ENCODE data around the gene ROBO4.

Gene ROBO4

GRCh38 chr11:124877910-124878758 is 19.5 kb downstream of the ROBO4 start:
- DNase-seq (ENCODE audit: insufficient read length, low spot score) (no peak), FAIRE-seq (no peak)
- no peak for TF ChIP-seq CTCF (IDR thresholded peaks at IDR 0.05; ENCODE audit: insufficient read depth, missing control alignments)

DNA sequence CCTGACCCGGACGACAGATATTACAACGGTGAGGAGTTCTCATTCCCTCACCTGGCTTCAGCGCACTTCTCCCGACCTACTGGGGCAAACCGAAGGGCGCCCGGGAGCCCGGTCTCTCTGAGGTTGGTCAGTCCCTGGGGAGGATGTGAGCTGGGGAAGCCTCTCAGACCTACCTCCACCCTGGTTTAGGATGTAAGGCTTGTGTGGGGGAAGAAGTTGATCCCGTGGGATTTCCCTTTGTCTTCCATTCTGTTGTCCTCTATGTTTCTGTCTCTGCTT is 20.1 kb downstream of the ROBO4 start:
- DNase-seq (ENCODE audit: insufficient read length, low spot score), result no peak
- no peak for FAIRE-seq
- no peak for TF ChIP-seq CTCF (IDR thresholded peaks at IDR 0.05; ENCODE audit: insufficient read depth, missing control alignments)

- DNase-seq (ENCODE audit: insufficient read length, low spot score), result no peak
- FAIRE-seq, result no peak
- no peak for TF ChIP-seq CTCF (IDR thresholded peaks at IDR 0.05; ENCODE audit: insufficient read depth, missing control alignments)
These were observed 20.6 kb downstream of the ROBO4 start for GRCh38 chr11:124876818-124877630.

DNA sequence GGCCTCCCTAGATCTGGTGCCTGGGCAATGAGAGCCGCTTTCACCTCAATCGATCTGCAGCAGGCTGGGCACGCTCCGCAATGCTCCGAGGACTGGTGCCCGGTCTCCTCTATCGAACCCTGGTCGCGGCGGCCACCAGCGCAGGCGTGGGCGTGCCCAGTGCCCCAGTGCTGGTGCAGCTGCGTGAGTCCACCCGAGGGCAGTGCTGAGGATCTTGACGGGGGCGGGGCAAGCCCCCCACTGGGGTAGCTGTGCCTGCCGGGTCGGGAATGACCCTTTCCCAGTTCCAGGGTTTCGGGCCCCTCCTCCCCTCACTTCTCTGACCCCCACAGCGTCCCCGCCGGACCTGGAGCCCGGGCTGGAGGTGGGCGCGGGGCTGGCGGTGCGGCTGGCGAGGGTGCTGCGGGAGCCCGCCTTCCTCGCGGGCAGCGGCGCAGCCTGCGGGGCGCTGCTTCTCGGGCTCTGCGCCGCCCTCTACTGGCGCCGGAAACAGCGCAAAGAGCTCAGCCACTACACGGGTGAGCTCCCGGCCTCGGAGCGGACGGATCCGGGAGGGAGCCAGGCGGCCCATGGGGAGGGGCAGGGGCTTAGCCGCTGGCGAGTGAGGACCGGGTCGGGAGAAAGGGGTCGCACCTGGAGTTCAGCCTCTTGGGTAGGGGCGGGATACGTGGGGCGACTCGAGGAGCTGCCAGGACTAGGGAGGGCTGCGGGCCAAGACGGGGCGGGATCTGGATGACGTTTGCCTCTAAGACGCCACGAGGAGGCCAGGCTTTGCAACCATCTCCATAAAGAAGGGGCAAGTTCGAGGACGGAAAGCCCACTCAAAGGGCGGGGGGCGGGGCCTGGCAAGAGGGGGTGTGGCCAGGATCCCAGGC is 21.5 kb downstream of the ROBO4 start:
- no peak for FAIRE-seq
- DNase-seq (ENCODE audit: insufficient read length, low spot score), result peak; percentile 89
- TF ChIP-seq CTCF (IDR thresholded peaks at IDR 0.05; ENCODE audit: insufficient read depth, missing control alignments), result peak; percentile 71

DNA sequence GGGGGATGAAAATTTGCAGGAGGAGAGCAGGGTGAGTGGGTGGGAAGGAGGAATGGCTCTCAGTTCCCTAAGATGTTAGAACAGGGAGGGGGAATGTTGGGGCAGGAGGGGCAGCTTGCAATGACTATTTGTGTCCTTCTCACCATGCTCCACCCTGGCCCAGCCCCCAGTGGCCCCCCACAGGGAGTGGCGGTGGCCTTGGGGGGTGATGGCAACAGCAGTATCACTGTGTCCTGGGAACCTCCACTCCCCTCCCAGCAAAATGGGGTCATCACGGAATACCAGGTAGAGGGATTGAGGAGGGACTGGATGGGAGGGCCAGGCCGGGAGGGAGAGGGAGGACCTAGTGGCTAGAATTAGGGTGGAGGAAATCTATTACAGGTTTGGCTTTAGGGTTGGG is 22.3 kb downstream of the ROBO4 start:
- TF ChIP-seq CTCF (IDR thresholded peaks at IDR 0.05; ENCODE audit: insufficient read depth, missing control alignments), result no peak
- no peak for DNase-seq (ENCODE audit: insufficient read length, low spot score)
- no peak for FAIRE-seq

- no peak for FAIRE-seq
- DNase-seq (ENCODE audit: insufficient read length, low spot score), result no peak
These were observed 23.0 kb downstream of the ROBO4 start for GRCh38 chr11:124874571-124875255.

More at GRCh38 chr11:124874571-124875255, 23.0 kb downstream of the ROBO4 start:
- no peak for TF ChIP-seq CTCF (IDR thresholded peaks at IDR 0.05; ENCODE audit: insufficient read depth, missing control alignments)

All from D721Med (cell line).